ENCODE results near the gene FBXW2. TPM values are rescaled to one million over a fixed set of nuclear protein-coding genes. Genes with fewer than 3 reads are reported as not detected.

FBXW2 gene
- total and polyA plus RNA-seq, 12 donors, result 9.2 to 86.8 (median 48.0) TPM

DNA sequence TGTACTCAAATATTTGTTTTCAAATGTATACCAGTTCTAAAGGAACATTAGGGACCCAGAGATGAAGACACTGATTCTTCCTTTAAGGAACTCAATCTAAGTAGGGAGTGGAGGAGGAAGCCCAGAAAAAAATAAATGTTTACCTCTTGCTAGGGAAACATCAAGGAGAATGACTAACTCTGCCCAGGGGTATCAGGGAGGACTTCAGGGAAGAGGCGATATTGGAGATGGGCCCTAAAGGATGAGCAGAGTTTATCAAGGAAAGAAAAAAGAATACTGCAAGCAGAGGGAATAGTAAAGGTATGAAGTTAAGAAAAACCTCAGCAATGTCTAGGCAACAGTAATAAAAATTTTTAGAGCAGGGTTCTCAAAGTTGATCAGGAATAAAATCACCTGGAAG lies 16.4 kb downstream of the FBXW2 start:
- Histone ChIP-seq H3K27ac (no peak overlapping the region), H3K36me3 (replicated peaks in 1 of 2) (peaks cover 0 to 61% of the 10 kb centered on the region in 2 donors), H3K4me1 (replicated peaks in 1 of 2) (peaks cover 0 to 4% of the 10 kb centered on the region in 2 donors), H3K9me3 (replicated peaks in 1 of 3) (no peaks in the 10 kb centered on the region), H3K4me3 (no peak overlapping the region), H3K27me3 (no peaks in the 10 kb centered on the region)
- DNase-seq, result no peak
- 96 to 100% (median 97%) methylated on average over 1 of the region's 1 CpG for WGBS, 4 donors
- TF ChIP-seq, protein P1, sequence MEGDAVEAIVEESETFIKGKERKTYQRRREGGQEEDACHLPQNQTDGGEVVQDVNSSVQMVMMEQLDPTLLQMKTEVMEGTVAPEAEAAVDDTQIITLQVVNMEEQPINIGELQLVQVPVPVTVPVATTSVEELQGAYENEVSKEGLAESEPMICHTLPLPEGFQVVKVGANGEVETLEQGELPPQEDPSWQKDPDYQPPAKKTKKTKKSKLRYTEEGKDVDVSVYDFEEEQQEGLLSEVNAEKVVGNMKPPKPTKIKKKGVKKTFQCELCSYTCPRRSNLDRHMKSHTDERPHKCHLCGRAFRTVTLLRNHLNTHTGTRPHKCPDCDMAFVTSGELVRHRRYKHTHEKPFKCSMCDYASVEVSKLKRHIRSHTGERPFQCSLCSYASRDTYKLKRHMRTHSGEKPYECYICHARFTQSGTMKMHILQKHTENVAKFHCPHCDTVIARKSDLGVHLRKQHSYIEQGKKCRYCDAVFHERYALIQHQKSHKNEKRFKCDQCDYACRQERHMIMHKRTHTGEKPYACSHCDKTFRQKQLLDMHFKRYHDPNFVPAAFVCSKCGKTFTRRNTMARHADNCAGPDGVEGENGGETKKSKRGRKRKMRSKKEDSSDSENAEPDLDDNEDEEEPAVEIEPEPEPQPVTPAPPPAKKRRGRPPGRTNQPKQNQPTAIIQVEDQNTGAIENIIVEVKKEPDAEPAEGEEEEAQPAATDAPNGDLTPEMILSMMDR (IDR thresholded peaks at IDR 0.05), result no peak
- no peak for TF ChIP-seq POLR2A (IDR thresholded peaks at IDR 0.05)
- intact Hi-C loops (cut with DNase I), result no loop called here

DNA sequence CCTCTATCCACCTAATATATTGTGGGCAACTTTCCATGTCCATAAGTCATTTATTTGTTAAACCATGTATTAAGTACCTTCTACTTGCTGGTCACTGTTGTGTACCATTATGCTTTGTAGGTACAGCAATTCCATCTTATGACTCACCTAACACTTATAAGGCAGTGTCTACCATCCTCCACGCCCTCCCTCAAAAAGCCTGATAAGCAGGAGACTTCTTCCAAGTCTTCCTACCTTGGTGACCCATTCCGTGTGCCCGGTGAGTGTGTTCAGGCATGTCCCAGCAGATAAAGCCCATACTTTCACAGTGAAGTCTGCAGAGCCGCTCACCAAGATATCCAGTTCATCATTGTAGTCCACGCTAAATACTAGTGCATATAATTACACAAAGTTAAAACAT lies 17.4 kb downstream of the FBXW2 start:
- Histone ChIP-seq H3K4me3 (no peak overlapping the region), H3K27ac (no peak overlapping the region), H3K4me1 (replicated peaks in 1 of 2) (peaks cover 0 to 4% of the 10 kb centered on the region in 2 donors), H3K36me3 (replicated peaks in 1 of 2) (peaks cover 0 to 70% of the 10 kb centered on the region in 2 donors), H3K27me3 (no peaks in the 10 kb centered on the region), H3K9me3 (replicated peaks in 1 of 3) (no peaks in the 10 kb centered on the region)
- 94 to 98% (median 96%) methylated on average over 5 of the region's 5 CpGs for WGBS, 4 donors
- intact Hi-C loops (cut with DNase I), result no loop called here
- DNase-seq, result no peak
- no peak for TF ChIP-seq POLR2A (IDR thresholded peaks at IDR 0.05)
- TF ChIP-seq, protein P1 (IDR thresholded peaks at IDR 0.05), result no peak

DNA sequence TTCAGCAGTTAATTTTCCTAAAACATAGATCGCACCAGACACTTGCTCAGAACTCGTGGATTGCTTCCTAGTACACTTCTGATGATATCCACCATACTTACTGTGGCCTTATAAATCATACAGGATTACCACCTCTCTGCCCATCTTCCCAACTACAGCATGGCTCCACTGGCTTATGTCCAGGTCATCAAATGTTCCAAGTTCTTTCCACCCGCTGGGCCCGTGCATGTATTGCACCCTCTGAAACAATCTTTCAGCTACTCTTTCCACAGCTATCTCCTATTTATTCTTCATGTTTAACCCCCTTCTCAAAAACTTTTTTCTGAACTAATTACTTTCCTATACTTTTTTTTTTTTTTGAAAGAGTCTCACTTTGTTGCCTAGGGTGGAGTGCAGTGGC lies 18.5 kb downstream of the FBXW2 start:
- intact Hi-C loops (cut with DNase I), result no loop called here
- H3K4me1 ChIP-seq (replicated peaks in 1 of 2), result peaks cover 0 to 4% of the 10 kb centered on the region in 2 donors
- no peaks in the 10 kb centered on the region for H3K9me3 ChIP-seq (replicated peaks in 1 of 3)
- H3K27ac ChIP-seq, result no peak overlapping the region
- H3K27me3 ChIP-seq, result no peaks in the 10 kb centered on the region
- H3K36me3 ChIP-seq (replicated peaks in 1 of 2), result peaks cover 0 to 81% of the 10 kb centered on the region in 2 donors
- TF ChIP-seq, protein P1 (IDR thresholded peaks at IDR 0.05), result no peak
- TF ChIP-seq POLR2A (IDR thresholded peaks at IDR 0.05), result no peak
- H3K4me3 ChIP-seq, result no peak overlapping the region
- DNase-seq, result no peak
- 93 to 97% (median 94%) methylated on average over 4 of the region's 4 CpGs for WGBS, 4 donors

DNA sequence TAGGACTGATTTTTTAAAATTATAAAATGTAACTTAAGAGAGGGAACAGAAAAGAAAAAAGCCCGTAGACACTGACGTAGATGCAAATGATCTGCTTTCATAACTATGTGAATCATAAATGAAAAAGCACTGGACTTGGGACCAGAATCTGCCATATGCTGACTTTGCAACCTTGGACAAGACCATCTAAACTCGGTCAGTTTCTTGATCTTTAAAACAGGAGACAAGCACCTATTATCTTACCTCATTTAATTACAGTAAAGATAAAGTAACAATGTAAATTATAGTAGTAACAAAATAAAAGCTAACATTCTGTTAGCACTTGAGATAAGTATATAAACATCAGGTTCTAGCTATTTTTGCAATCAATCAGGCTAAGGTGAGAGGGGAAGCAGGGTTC lies 20.0 kb downstream of the FBXW2 start:
- Histone ChIP-seq H3K9me3 (replicated peaks in 1 of 3) (no peaks in the 10 kb centered on the region), H3K27me3 (no peaks in the 10 kb centered on the region), H3K4me1 (replicated peaks in 1 of 2) (peaks cover 8 to 10% of the 10 kb centered on the region in 2 donors), H3K4me3 (no peak overlapping the region), H3K27ac (no peak overlapping the region), H3K36me3 (replicated peaks in 1 of 2) (peaks cover 0 to 90% of the 10 kb centered on the region in 2 donors)
- DNase-seq, result no peak
- intact Hi-C loops (cut with DNase I), result no loop called here
- 73 to 87% (median 83%) methylated on average over 3 of the region's 3 CpGs for WGBS, 4 donors
- TF ChIP-seq, protein P1 (IDR thresholded peaks at IDR 0.05), result no peak
- no peak for TF ChIP-seq POLR2A (IDR thresholded peaks at IDR 0.05)

Data from adrenal gland (tissue), 12 donors.